CD4-positive, alpha-beta T cell treated with Interleukin-15 for 4 hours (primary cell): ENCODE measurements around the gene CASKIN1.

Experiments
- DNase-seq: peaks from one replicate; pipeline ENCODE4 v3.0.0-alpha.2; 2020; ENCODE audit warnings: low spot score

CASKIN1 gene

GRCh38 chr16:2176047-2176446 is 20.4 kb downstream of the CASKIN1 start:
- no peak for DNase-seq

DNA sequence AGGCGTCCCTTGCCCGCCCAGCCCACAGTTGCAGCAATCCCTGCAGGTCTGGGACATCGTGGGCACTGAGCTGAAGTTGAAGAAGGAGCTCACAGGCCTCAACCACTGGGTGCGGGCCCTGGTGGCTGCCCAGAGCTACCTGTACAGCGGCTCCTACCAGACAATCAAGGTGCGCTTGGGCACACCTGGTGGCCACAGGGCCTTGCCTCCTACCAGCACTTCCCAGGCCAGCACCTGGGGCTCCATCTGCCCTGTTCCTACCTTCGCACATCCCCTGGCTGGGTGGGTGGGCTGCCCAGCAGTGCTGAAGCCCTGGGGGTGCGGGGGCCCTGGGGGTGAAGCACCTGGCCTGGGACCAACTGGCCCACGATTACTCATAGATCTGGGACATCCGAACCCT is 21.0 kb downstream of the CASKIN1 start:
- DNase-seq: no peak

- no peak for DNase-seq
These were observed 21.8 kb downstream of the CASKIN1 start for GRCh38 chr16:2174396-2175131.

DNA sequence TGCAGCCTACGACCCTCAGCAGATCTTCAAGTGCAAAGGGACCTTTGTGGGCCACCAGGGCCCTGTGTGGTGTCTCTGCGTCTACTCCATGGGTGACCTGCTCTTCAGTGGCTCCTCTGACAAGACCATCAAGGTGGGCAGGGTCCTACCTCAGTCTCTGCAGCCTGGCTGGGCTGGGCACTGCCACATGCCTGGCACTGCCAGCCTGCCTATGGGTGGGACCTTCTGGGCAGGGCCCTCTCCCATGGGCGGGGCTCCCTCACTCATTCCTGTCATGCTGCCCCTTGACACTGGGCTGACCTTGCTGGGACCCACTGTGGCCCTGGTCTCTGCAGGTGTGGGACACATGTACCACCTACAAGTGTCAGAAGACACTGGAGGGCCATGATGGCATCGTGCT is 22.5 kb downstream of the CASKIN1 start:
- no peak for DNase-seq

DNA sequence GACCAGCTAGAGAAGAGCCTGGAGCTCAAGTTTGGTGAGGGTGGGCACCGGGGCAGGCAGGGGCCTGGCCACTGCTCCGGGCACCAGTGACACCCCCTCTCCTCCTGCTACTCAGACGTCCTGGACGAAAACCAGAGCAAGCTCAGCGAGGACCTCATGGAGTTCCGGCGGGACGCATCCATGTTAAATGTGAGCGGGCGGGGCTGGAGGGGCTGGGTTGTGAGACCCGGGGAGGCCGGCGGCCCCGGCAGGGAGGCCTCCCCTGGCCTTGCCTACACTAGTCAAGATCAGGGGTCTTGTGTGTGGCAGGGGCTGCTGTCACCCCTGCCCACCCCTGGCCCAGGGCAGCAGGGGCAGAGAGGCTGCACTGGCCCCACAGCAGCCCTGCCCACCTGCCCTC is 23.0 kb downstream of the CASKIN1 start:
- DNase-seq: no peak

DNA sequence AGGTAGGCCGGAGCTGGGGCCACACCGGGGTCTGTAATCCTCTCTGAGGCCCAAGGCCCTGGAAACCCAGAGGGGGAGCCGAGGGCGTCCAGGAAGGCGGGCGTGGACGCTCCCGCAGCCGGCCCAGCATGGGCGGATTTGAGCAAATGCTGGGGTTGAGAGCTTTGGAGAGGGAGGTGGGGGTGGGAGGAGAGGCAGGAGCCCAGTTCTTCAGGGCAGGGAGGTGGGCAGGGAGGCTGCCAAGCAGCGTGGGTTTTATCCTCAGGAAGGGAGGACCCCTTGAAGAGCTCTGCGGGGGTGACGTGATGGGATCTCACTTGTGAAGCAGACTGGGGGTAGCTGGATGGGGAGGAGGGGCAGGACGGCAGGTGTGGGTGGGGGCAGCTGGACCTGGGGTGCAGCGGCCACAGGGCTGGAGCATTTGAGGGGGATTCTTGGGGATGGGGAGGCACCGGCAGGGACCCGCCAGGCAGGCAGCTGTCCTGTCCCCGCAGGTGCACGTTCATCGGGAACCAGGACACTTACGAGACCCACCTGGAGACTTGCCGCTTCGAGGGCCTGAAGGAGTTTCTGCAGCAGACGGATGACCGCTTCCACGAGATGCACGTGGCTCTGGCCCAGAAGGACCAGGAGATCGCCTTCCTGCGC is 23.6 kb downstream of the CASKIN1 start:
- no peak for DNase-seq

DNA sequence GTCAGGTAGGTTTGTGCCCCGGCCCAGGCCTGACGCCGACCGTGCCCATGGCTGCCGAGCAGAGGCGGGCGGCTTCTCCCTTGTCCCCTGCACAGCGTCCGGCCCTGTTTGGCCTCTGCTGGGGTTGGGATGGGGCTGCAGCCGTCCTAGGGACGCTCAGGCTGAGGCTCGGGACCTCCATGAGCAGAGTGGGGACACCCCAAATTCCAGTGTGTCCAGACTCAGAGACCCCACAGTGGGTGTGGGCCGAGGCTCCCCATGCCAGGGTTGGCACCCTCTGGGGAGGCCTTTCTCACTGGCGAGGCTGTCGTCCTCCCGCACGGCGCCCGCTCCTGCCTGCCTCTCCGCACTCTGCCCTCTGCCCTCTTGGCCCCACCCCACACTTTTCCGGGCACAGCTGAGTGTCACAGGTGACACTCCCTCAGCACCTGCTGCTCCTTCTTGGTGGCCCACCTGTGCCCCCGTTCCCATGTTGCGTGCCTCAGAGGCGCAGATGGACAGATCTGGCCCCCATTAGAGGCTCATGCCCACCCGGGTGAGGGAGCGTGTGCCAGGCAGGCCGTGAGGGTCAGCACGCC is 24.7 kb downstream of the CASKIN1 start:
- DNase-seq: no peak

- DNase-seq: no peak
These were observed 25.6 kb downstream of the CASKIN1 start for GRCh38 chr16:2170587-2171435.

DNA sequence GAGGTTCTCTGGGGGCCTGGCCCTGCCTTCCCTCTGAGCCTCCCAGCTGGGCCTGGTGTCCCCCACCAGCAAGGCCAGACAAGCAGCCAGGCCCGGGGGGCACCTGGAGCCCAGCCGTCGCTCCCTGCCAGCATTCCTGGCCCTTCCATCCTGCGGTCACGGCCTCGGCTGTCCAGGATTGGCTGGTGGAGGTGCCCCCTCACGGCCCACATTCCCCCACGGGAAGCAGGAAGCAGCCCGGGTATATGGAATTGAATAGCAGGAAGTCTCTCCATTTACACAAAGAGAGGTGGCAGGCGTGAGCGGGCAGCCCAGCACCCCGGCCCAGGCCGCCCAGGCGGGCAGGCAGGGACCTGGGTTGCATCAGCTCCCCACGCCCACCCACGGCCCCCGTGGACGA is 26.3 kb downstream of the CASKIN1 start:
- DNase-seq: no peak

DNA sequence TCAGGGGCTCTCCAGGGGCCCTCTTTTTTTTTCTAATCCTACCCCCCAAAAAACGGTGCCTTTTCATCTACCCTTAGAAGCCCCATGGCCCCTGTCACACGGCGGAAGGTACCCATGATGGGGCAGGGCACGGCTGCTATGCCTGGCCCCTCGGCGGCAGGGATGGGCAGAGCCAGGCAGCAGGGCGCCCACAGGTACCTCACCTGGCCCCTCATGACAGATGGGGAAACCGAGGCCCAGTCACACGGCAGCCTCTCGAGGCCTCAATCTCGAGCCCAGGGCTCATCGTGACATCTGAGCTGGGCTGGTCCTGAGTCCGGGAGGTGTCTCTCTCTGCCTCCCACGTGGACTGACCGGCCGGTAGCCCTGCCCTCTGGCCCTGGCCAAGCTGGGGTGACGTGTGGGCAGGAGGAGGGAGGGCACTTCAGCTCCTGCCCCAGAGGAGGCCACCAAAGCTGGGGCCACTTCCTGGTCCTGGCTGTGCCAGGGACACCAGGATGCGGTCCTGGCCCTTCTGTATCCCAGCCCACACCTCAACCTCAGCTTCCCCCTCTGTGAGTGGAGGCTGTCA is 29.3 kb downstream of the CASKIN1 start:
- DNase-seq: no peak

DNA sequence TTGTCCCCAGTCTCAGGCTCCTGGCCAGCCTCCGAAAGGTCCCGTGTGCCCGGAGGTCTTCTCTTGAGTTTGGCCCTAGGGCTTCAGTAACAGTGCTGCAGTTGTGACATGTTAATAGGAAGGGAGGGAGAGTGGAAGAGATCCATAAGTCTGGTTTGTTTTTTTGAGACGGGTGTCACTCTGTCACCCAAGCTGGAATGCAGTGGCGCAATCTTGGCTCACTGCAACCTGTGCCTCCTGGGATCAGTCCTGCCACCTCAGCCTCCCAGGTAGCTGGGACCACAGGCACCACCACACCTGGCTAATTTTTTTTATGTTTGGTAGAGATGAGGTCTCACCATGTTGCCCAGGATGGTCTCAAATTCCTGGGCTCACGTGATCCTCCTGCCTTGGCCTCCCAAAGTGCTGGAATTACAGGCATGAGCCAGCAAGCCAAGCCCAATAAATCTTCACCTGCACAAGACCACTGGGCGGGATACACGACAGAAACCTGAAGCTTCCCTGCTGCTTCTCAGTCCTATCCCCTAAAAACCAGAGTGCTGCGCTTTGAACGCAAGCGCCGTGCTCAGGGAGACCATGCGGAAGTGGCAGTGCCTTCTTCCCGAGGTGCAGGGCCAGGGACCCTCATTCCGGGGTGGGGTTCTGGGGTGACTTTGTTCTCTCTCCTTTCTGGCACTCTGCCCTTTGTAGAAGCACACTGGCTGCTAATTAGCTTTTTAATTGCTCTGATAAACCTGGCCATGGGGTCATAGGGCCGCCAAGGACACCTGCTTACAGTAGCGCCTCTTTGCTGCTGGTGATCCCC is 29.9 kb downstream of the CASKIN1 start:
- no peak for DNase-seq

- no peak for DNase-seq
These were observed 30.5 kb downstream of the CASKIN1 start for GRCh38 chr16:2165861-2166260.

DNA sequence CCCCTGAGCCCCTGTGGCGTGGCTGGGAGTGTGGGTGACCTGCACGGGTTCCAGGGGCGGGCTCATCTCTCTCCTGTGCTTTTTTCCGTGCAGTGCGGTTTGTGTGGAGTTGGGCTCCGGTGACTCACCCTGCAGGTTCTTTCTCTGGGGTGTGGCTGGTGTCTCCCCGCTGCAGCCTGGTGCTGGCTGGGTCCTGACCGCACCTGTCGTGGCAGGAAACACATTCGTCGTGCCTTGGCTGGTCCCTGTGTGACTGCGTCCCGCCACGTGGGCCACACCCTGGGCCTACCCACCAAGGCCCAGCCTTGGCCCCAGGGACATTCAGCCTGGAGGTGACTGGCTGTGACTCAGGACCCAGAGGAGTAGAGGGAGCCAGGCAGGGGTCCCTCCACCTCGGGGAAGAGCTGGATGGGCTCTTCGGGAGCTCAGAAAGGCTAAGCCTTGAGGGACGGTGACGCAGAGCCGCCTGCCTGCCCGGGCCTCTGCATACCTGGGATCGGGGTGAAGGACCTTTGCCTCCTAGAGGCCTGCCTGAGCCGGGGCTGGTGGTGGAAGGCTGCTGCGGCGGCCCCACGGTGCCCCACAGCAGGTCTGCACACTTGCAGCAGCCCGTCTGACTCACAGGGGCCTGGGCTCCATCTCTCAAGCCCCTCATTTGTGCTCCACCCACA is 33.1 kb downstream of the CASKIN1 start:
- DNase-seq: peak; percentile 36

DNA sequence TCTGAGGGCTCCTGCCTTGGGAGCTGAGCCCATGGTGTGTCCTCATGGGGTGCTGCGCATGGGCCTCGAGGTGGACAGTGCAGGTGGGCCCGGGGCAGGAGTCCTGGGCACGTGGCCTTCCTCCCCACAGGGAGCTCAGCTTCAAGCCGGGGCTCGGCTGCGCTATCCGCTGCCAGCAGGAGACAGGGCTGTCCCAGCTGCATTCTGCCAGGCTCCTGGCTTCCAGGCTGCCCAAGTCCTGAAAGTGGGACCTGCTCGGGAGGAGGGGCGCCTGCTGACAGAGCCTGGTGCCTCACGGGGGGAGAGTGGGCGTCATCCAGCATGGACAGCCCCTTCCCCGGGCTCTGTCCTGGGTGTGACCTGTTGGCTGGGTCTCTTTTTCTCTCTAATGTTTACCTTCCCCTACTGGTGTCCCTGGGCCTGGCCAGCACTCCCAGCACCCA is 33.7 kb downstream of the CASKIN1 start:
- no peak for DNase-seq

GRCh38 chr16:2161911-2162310 is 34.5 kb downstream of the CASKIN1 start:
- no peak for DNase-seq

DNA sequence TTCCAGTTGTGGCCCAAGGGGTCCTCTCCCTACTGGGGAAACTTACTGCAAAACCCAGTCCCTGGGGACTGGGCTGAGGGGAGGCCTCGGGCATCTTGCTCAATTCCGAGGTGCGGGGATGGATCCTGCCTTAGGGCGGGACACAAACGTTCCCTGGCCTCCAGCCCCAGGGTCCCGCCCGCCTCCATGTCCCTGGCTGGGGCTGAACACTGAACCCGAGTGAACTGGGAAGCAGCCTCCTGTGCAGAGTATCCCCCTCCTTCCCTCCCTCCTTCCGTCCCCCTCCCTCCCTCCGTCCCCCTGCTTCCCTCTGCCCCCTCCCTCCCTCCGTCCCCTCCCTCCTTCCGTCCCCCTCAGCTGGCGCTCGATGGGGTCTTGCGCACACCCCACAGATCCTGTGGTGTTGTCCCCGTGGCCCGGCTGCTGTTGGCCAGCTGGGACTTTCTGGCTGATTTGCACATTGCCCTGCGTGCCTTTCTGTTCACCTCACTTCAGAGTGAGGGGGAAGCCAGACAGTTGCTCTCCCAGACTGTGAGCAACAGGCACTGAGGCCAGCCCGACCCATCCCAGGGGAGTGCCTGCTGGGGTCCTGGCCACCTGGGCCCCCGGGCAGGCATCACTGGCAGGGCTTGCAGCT is 35.4 kb downstream of the CASKIN1 start:
- DNase-seq: no peak

GRCh38 chr16:2159175-2159838 is 37.1 kb downstream of the CASKIN1 start:
- no peak for DNase-seq

DNA sequence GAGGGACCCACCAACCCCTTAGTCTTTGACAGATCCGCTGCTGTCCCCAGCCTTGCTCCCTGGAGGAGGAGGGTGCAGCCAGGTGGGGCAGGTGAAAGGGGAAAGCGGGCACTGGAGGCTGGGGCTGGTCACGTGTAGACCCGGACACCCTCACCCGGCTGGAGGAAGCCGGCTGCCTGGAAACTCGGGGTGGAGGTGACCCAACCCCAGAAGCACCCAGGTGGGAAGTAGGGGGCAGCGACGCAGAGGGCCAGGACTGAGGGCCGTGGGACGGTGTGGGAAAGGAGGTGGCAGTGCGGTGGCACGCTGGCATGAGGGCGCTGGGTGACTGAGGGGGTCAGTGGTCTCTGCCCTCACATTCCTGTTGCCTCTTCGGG is 38.2 kb downstream of the CASKIN1 start:
- no peak for DNase-seq

DNA sequence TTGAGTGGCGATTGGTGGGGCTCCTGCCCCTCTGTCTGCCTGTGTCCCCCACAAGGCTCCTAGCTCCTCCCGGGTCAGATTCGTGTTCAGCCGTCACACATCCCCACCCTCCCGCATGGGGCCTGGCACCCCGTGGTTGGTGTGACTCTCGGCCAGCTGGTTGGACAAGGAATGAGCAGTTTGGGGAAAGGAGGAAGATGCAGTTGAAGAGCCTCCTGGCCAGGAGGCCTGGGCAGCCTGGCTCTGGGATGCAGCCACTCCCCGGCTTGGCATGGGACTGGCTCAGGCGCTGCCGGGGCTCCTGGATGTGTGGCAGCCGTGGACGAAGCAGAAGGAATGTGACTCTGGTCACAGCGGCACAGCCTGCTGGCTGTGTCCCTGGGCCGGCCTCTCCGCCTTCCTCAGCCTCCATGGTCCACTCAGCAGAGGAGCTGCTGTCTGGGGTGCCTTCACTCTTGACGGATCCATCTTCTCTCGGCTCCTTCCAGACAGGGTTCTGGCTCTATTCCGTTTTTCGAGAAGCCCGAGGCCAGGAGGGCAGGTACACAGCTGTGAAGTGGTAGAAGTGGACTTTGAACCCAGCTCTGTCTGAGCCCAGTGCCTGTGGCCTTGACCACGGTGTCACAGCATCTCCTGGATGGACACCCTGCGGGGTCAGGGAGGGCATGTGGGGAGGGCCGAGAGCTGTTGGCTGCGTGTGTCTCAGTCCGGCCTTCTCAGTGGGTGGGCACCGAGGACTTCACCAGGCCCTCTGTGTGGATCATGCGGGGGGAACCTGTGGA is 38.7 kb downstream of the CASKIN1 start:
- no peak for DNase-seq
